Astrocyte of the spinal cord (primary cell): Measurements from ENCODE around the gene SEC24C.
"Not testable (repeated sequence)": the region's sequence is repeated elsewhere in the genome, so short reads cannot be mapped to it uniquely, and the experiment has no call there.

Source experiments
- DNase-seq: peaks from one replicate; pipeline ENCODE4 v3.0.0; 2011; ENCODE audit warnings: low read depth, low spot score
- H3K4me3 ChIP-seq: 2 replicates; pipeline ENCODE4 v1.5.1; 2011; ENCODE audit warnings: low read depth, mild to moderate bottlenecking, low read length, moderate library complexity
- in situ Hi-C: cut with HindIII; loops from 2 replicates; pipeline ENCODE4 v1.10.0; 2017; ENCODE audit warnings: low sequenced_read_pairs
- TF ChIP-seq, protein P1 (sequence below): IDR thresholded peaks from 2 replicates; pipeline ENCODE4 v1.5.1; 2012; ENCODE audit warnings: low read depth, mild to moderate bottlenecking, low read length, inconsistent platforms

Gene SEC24C

DNA sequence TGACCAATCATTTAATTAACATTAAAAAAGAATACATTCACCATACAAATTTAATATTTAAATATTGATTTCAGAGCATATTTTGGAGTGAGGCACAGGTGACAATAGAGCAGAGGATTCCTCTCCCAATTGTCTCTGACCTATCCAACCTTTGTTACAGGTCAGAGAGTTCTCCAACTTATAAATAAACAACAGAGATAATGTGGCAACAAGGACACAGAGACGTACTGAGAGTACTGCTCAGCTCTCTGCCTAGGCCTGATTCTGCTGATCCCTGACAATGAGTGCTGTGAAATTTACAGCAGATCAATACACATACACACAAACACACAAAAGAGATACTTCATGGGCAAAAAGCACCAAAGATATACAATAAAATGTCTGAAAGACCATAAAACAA is 27.9 kb upstream of the SEC24C start:
- in situ Hi-C loops: no loop called here
- TF ChIP-seq, protein P1, sequence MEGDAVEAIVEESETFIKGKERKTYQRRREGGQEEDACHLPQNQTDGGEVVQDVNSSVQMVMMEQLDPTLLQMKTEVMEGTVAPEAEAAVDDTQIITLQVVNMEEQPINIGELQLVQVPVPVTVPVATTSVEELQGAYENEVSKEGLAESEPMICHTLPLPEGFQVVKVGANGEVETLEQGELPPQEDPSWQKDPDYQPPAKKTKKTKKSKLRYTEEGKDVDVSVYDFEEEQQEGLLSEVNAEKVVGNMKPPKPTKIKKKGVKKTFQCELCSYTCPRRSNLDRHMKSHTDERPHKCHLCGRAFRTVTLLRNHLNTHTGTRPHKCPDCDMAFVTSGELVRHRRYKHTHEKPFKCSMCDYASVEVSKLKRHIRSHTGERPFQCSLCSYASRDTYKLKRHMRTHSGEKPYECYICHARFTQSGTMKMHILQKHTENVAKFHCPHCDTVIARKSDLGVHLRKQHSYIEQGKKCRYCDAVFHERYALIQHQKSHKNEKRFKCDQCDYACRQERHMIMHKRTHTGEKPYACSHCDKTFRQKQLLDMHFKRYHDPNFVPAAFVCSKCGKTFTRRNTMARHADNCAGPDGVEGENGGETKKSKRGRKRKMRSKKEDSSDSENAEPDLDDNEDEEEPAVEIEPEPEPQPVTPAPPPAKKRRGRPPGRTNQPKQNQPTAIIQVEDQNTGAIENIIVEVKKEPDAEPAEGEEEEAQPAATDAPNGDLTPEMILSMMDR: no peak
- DNase-seq: no peak
- H3K4me3 ChIP-seq: no peak overlapping the region

GRCh38 chr10:73717556-73717955 is 26.6 kb upstream of the SEC24C start:
- in situ Hi-C loops: no loop called here
- TF ChIP-seq, protein P1: no peak
- no peak overlapping the region for H3K4me3 ChIP-seq
- DNase-seq: no peak

- in situ Hi-C loops, H3K4me3 ChIP-seq: not testable (repeated sequence)
- DNase-seq: peak; percentile 45
Measured at GRCh38 chr10:73720561-73720960, 23.6 kb upstream of the SEC24C start.

GRCh38 chr10:73723516-73723915 is 20.7 kb upstream of the SEC24C start:
- no peak overlapping the region for H3K4me3 ChIP-seq
- TF ChIP-seq, protein P1: no peak
- no peak for DNase-seq
- in situ Hi-C loops: no loop called here

- in situ Hi-C loops, DNase-seq: not testable (repeated sequence)
- peak overlapping the region; percentile 88 for H3K4me3 ChIP-seq
Measured at GRCh38 chr10:73729781-73730152, 14.4 kb upstream of the SEC24C start.

DNA sequence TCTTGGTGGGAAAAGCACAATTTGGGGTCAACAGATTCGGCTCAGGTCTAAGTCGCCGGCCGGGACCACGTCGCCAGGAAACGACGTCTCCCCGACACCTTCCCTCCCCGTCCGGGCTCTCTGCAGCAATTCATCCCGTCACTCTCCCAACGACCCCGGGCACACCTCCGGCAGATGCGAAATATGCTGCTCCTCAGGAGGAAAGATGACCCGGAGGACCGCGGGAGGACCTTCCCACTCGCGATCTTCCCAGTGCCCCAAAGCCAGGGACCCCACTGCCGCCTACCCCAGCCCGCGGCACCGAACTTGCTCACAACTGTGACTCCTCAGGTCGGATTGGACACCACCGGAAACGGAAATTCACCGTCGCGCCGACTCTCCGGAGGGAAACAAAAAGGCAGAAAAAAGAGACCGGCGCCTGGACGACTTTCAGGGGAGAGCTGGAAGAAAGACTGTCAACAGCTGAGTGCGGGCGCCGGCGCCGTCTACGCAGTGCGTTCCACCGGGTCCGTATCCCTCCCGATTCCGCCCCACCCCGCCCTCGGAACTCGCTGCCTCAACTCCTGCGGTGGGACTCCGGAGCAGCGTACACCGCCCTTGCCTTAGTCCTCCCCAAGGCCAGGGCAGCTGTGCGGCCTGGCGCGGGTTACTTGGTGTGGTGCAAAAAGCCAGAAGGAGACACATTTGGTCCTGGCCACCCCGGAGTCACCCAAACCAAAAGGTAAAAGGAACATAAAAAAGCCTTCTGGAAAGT is 13.8 kb upstream of the SEC24C start:
- in situ Hi-C loops: no loop called here

DNA sequence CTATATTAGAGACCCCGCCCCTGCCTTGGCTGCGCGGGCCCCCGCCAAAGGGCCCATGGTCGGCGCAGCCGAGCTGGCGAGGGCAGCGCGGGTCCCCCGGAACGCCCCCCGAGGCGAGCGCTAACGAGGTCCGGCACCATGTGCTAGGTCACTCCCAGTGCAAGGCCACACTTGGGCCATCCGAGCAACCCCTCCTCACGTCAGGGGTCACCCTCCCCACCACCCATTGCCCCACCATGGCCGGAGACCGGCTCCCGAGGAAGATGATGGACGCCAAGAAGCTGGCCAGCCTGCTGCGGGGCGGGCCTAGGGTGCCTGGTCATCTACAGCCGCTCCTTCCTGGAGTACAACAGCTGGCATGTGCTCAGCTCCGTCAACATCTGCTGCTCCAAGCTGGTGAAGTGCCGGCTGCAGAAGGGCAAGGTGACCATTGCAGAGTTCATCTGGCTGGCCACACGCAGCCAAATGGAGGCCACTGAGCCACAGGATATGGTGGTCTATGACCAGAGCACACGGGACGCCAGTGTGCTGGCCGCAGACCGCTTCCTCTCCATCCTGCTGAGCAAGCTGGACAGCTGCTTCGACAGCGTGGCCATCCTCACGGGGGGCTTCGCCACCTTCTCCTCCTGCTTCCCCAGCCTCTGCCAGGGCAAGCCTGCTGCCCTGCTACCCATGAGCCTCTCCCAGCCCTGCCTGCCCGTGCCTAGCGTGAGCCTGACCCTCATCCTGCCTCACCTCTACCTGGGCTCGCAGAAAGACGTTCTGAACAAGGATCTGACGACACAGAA is 12.4 kb upstream of the SEC24C start:
- TF ChIP-seq, protein P1: no peak
- in situ Hi-C loops: no loop called here
- no peak overlapping the region for H3K4me3 ChIP-seq
- DNase-seq: no peak

More for the DNA sequence above, 13.8 kb upstream of the SEC24C start:
- DNase-seq: peak; percentile 93
- TF ChIP-seq, protein P1: no peak
- H3K4me3 ChIP-seq: peak overlapping the region; percentile 88
